NB4 (cell line): ENCODE measurements around the gene NECTIN2.
"Not testable (repeated sequence)": the region's sequence is repeated elsewhere in the genome, so short reads cannot be mapped to it uniquely, and the experiment has no call there.

ENCODE experiments used
- DNase-seq: peaks from one replicate; pipeline ENCODE4 v3.0.0; 2010; ENCODE audit warnings: low read depth
- H3K4me3 ChIP-seq: one replicate; pipeline ENCODE4 v1.5.1; 2011; ENCODE audit warnings: mild to moderate bottlenecking, low read depth, low read length, moderate library complexity
- MYC ChIP-seq: IDR thresholded peaks from 2 replicates; pipeline ENCODE4 v1.6.1; 2011; ENCODE audit warnings: low read depth, low read length
- POLR2A ChIP-seq: IDR thresholded peaks from 2 replicates; pipeline ENCODE4 v1.6.1; 2011; ENCODE audit warnings: mild to moderate bottlenecking; ENCODE audit not compliant: insufficient read length; ENCODE audit errors: extremely low read depth
- TF ChIP-seq, protein P1 (sequence below): IDR thresholded peaks from 2 replicates; pipeline ENCODE4 v1.6.1; 2011; ENCODE audit warnings: low read depth, low read length
- TF ChIP-seq, protein P2 (sequence below): IDR thresholded peaks from one replicate; pipeline ENCODE4 v1.5.1; 2012; ENCODE audit warnings: low read depth, low read length

Gene NECTIN2

DNA sequence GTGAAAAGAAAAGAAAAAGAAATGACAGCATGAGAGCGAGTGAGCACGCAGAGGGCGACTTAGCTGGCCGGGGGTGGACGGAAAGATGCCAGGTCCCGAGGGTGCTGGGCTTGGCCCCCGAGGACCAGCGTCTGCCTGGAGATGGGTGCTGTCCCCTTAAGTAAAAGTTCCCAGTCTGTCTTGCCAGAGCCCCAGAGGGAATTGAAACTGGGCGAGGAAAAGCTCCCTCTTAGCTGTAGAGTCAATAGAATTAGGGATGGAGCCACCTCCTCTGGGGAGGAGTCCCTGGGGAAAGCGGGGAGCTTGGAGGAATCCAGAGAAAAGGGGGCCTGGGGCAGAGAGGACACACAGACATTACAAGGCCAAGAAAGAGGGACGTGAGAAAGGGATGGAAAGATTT, 23.9 kb upstream of the NECTIN2 start:
- no peak overlapping the region for H3K4me3 ChIP-seq
- no peak for DNase-seq
- TF ChIP-seq MYC (no peak), POLR2A (no peak)
- TF ChIP-seq, protein P1, sequence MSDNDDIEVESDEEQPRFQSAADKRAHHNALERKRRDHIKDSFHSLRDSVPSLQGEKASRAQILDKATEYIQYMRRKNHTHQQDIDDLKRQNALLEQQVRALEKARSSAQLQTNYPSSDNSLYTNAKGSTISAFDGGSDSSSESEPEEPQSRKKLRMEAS: no peak
- TF ChIP-seq, protein P2, sequence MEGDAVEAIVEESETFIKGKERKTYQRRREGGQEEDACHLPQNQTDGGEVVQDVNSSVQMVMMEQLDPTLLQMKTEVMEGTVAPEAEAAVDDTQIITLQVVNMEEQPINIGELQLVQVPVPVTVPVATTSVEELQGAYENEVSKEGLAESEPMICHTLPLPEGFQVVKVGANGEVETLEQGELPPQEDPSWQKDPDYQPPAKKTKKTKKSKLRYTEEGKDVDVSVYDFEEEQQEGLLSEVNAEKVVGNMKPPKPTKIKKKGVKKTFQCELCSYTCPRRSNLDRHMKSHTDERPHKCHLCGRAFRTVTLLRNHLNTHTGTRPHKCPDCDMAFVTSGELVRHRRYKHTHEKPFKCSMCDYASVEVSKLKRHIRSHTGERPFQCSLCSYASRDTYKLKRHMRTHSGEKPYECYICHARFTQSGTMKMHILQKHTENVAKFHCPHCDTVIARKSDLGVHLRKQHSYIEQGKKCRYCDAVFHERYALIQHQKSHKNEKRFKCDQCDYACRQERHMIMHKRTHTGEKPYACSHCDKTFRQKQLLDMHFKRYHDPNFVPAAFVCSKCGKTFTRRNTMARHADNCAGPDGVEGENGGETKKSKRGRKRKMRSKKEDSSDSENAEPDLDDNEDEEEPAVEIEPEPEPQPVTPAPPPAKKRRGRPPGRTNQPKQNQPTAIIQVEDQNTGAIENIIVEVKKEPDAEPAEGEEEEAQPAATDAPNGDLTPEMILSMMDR: no peak

DNA sequence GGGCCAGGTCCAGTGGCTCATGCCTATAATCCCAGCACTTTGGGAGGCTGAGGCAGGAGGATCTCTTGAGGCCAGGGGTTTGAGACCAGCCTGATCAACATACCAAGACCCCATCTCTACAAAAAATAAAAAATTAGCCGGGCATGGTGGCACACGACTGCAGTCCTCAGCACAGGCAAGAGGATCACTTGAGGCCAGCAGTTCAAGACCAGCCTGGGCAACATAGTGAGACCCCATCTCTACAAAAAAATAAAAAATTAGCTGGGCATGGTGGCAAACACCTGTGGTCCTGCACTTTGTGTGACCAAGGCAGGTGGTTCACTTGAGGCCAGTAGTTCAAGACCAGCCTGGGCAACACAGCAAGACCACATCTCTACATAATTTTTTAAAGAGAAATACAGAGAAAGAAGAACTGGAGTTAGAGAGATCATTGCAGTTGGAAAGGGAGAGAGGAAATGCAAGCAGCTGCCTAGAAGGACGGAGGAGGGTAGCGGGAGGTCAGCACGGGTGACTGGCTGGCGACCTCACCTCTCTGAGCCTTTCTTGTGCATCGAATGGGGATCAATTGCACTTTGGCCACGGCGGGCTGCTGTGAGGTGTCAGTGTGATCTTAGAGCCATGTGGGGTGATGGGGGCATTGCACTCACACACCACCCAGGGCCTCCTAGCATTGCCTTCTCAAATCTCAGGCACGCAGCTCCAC, 23.3 kb upstream of the NECTIN2 start:
- H3K4me3 ChIP-seq: no peak overlapping the region
- DNase-seq: no peak
- TF ChIP-seq MYC (no peak), POLR2A (no peak)
- TF ChIP-seq, protein P2: no peak
- TF ChIP-seq, protein P1: no peak

DNA sequence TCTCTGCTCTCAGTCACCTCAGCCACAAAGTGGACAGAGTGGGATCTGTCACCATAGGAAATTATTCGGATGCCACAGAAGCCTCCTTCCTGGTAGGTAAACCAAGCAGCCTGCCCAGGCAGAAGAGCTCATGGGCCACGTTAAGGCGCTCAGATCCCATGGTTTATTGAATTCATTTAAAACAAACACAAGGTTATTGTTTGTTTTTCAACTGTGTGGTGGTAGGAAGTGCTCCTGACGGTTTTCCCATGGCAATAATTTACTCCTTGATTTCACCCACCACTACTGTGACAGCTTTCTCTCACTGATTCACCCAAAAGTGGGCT, 22.8 kb upstream of the NECTIN2 start:
- DNase-seq: no peak
- H3K4me3 ChIP-seq: no peak overlapping the region
- TF ChIP-seq POLR2A (no peak), MYC (no peak)
- TF ChIP-seq, protein P2: no peak
- TF ChIP-seq, protein P1: no peak

DNA sequence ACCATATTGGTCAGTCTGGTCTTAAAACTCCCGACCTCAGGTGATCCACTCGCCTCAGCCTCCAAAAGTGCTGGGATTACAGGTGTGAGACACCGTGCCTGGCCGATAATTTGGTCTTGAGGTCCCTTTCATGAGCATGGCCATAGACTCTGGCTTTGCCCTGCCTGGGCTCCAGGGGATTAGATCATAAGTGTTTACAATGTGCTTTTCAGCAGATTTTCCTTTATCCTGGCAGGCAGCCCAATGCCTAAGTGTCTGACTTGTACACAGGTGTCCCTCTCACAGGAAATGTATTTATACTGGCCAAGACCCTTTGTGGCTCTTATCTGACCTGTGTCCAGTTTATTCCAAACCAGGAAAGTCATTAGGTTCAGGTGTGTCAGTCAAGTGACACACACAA, 21.3 kb upstream of the NECTIN2 start:
- no peak overlapping the region for H3K4me3 ChIP-seq
- TF ChIP-seq POLR2A (no peak), MYC (no peak)
- TF ChIP-seq, protein P2: no peak
- TF ChIP-seq, protein P1: no peak
- no peak for DNase-seq

DNA sequence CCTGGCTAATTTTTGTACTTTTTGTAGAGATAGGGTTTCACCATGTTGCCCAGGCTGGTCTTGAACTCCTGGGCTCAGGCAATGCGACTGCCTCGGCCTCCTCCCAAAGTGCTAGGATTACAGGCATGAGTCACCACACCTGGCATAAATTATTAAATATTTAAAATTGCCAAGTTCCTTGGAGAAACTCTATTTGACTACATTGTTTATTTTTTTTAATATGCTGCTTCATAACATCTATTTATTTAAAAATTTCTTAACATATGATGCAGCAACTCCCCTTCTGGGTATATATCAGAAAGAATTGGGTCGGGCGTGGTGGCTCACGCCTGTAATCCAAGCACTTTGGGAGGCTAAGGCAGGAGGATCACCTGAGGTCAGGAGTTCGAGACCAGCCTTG, 13.2 kb upstream of the NECTIN2 start:
- DNase-seq, H3K4me3 ChIP-seq: not testable (repeated sequence)

DNA sequence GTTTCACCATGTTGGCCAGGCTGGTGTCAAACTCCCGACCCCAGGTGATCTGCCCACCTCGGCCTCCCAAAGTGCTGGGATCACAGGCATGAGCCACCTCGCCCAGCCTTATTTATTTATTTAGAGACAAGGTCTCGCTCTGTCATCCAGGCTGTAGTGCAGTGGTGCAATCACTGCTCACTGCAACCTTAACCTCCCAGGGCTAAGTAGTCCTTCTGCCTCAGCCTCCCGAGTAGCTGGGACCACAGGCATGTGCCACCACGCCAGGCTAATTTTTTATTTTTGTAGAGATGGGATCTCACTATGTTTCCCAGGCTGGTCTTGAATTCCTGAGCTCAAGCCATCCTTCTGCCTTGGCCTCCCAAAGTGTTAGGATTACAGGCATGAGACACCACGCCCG, 11.7 kb upstream of the NECTIN2 start:
- not testable (repeated sequence) for H3K4me3 ChIP-seq, DNase-seq

DNA sequence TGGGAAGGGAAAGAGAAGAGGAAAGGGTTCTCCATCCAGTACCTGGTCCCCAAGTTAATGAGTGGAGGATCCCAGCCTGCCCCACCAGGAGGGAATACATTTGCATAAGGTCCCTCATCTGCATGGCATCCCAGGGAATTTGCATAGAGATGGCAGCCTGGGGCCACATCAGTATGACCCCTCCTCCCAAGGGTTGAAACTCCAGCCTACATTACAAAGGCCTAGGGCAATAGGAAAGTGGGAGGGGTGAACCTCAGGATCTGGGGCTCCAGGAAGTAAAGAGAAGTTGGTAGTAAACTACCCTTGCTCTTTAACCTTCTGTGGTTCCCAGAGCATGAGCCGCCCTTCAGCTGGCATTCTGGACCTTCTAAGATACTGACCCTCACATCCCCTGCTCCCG, 6.8 kb upstream of the NECTIN2 start:
- TF ChIP-seq, protein P1: no peak
- TF ChIP-seq, protein P2: no peak
- TF ChIP-seq MYC (no peak), POLR2A (no peak)
- no peak for DNase-seq
- no peak overlapping the region for H3K4me3 ChIP-seq
